Fibroblast of upper back skin (primary cell): Measurements from ENCODE around the gene ATP5PB.

Experiments
- DNase-seq: peaks from one replicate; pipeline ENCODE4 v3.0.0-alpha.2; 2013

Gene ATP5PB

GRCh38 chr1:111509997-111510375 is 60.7 kb downstream of the ATP5PB start:
- peak; percentile 39 for DNase-seq

GRCh38 chr1:111511370-111511769 is 62.1 kb downstream of the ATP5PB start:
- no peak for DNase-seq
